H9 (cell line): ENCODE data around the gene PGLYRP2. TPM values are rescaled to one million over a fixed set of nuclear protein-coding genes. Genes with fewer than 3 reads are reported as not detected.

Experiments
- DNase-seq: peaks from one replicate; pipeline ENCODE4 v3.0.0-alpha.2; 2017
- H2AFZ ChIP-seq: one replicate; pipeline ENCODE4 v1.6.1; 2013; ENCODE audit warnings: mild to moderate bottlenecking, low read length, control low read depth, moderate library complexity
- H2AK5ac ChIP-seq: 2 replicates; pipeline ENCODE4 v1.6.1; 2013; ENCODE audit warnings: low read length, control low read depth, mixed read lengths; ENCODE audit not compliant: insufficient read length
- H2BK120ac ChIP-seq: one replicate; pipeline ENCODE4 v1.6.1; 2013; ENCODE audit warnings: low read depth, mild to moderate bottlenecking, low read length, control low read depth, inconsistent platforms; ENCODE audit not compliant: poor library complexity, severe bottlenecking
- H2BK12ac ChIP-seq: 2 replicates; pipeline ENCODE4 v1.6.1; 2013; ENCODE audit warnings: low read length, control low read depth, mixed read lengths, low read depth; ENCODE audit not compliant: insufficient read length
- H2BK15ac ChIP-seq: 2 replicates; pipeline ENCODE4 v1.6.1; 2013; ENCODE audit warnings: low read depth, low read length, control low read depth
- H2BK20ac ChIP-seq: one replicate; pipeline ENCODE4 v1.6.1; 2013; ENCODE audit warnings: low read depth, mild to moderate bottlenecking, low read length, control low read depth, inconsistent platforms; ENCODE audit not compliant: poor library complexity, severe bottlenecking
- H2BK5ac ChIP-seq: 2 replicates; pipeline ENCODE4 v1.6.1; 2013; ENCODE audit warnings: low read length, control low read depth, mixed read lengths; ENCODE audit not compliant: insufficient read length
- H3K14ac ChIP-seq: 2 replicates; pipeline ENCODE4 v1.6.1; 2013; ENCODE audit warnings: low read length, control low read depth; ENCODE audit not compliant: insufficient read depth
- H3K18ac ChIP-seq: 2 replicates; pipeline ENCODE4 v1.6.1; 2013; ENCODE audit warnings: low read depth, mild to moderate bottlenecking, mixed read lengths, low read length, control low read depth; ENCODE audit not compliant: insufficient read length
- H3K23ac ChIP-seq: 2 replicates; pipeline ENCODE4 v1.6.1; 2013; ENCODE audit warnings: low read length, control low read depth, mixed read lengths, low read depth; ENCODE audit not compliant: insufficient read length
- H3K23me2 ChIP-seq: 2 replicates; pipeline ENCODE4 v1.6.1; 2013; ENCODE audit warnings: low read depth, mild to moderate bottlenecking, mixed read lengths, low read length, control low read depth; ENCODE audit not compliant: insufficient read length, poor library complexity, severe bottlenecking
- H3K27ac ChIP-seq: 2 replicates; pipeline ENCODE4 v1.5.1; 2013; ENCODE audit warnings: low read length, control low read depth, mixed read lengths, low read depth; ENCODE audit not compliant: insufficient read length
- H3K27me3 ChIP-seq: 2 replicates; pipeline ENCODE4 v1.6.1; 2013; ENCODE audit warnings: low read length, control low read depth, inconsistent platforms; ENCODE audit not compliant: insufficient read depth
- H3K4ac ChIP-seq: 2 replicates; pipeline ENCODE4 v1.6.1; 2013; ENCODE audit warnings: low read depth, mild to moderate bottlenecking, control low read depth, inconsistent platforms, low read length, moderate library complexity
- H3K4me1 ChIP-seq: 2 replicates; pipeline ENCODE4 v1.6.1; 2013; ENCODE audit warnings: low read length, control low read depth, inconsistent platforms; ENCODE audit not compliant: insufficient read depth
- H3K4me2 ChIP-seq: 2 replicates; pipeline ENCODE4 v1.6.1; 2013; ENCODE audit warnings: low read length, control low read depth, mixed read lengths; ENCODE audit not compliant: insufficient read length, insufficient read depth
- H3K56ac ChIP-seq: 2 replicates; pipeline ENCODE4 v1.6.1; 2013; ENCODE audit warnings: low read depth, mild to moderate bottlenecking, mixed read lengths, low read length, control low read depth; ENCODE audit not compliant: insufficient read length
- H3K79me1 ChIP-seq: 2 replicates; pipeline ENCODE4 v1.6.1; 2013; ENCODE audit warnings: low read depth, mild to moderate bottlenecking, moderate library complexity, low read length, control low read depth, inconsistent platforms; ENCODE audit not compliant: insufficient read depth, poor library complexity, severe bottlenecking
- H3K79me2 ChIP-seq: 2 replicates; pipeline ENCODE4 v1.6.1; 2013; ENCODE audit warnings: low read length, control low read depth, inconsistent platforms; ENCODE audit not compliant: insufficient read depth
- H3K9ac ChIP-seq: 2 replicates; pipeline ENCODE4 v1.6.1; 2013; ENCODE audit warnings: low read length, control low read depth, mixed read lengths; ENCODE audit not compliant: insufficient read length; ENCODE audit errors: extremely low read depth
- H3K9me3 ChIP-seq: one replicate; pipeline ENCODE4 v1.6.1; 2013; ENCODE audit warnings: low read depth, low read length, inconsistent platforms; ENCODE audit not compliant: control insufficient read depth
- H3T11ph ChIP-seq: one replicate; pipeline ENCODE4 v1.6.1; 2013; ENCODE audit warnings: mild to moderate bottlenecking, low read length, control low read depth, inconsistent platforms
- H4K20me1 ChIP-seq: one replicate; pipeline ENCODE4 v1.6.1; 2013; ENCODE audit not compliant: control insufficient read depth, insufficient read length, insufficient read depth
- H4K5ac ChIP-seq: 2 replicates; pipeline ENCODE4 v1.6.1; 2013; ENCODE audit warnings: low read depth, mild to moderate bottlenecking, mixed read lengths, low read length, control low read depth; ENCODE audit not compliant: insufficient read length
- H4K8ac ChIP-seq: replicated peaks from 2 replicates; pipeline ENCODE4 v1.6.1; 2013; ENCODE audit warnings: low read length, control low read depth, mixed read lengths, low read depth; ENCODE audit not compliant: insufficient read length
- H4K91ac ChIP-seq: 2 replicates; pipeline ENCODE4 v1.6.1; 2013; ENCODE audit warnings: low read depth, mild to moderate bottlenecking, moderate library complexity, mixed read lengths, low read length, control low read depth; ENCODE audit not compliant: insufficient read length
- H3K27ac Mint-ChIP-seq, 3 experiments: 2 replicates in 2 of 3; 3 replicates in 1 of 3; pipeline ENCODE4 v1.8.0; 2020 to 2021; ENCODE audit warnings: mixed read lengths in 3 of 3, mild to moderate bottlenecking in 1 of 3, moderate library complexity in 1 of 3
- H3K27me3 Mint-ChIP-seq: 2 replicates; pipeline ENCODE4 v1.8.0; 2021; ENCODE audit warnings: low read depth, mild to moderate bottlenecking, moderate library complexity, mixed read lengths
- H3K36me3 Mint-ChIP-seq, 3 experiments: 2 replicates in 2 of 3; 3 replicates in 1 of 3; pipeline ENCODE4 v1.8.0; 2020 to 2021; ENCODE audit warnings: low read depth in 3 of 3, mixed read lengths in 3 of 3; ENCODE audit not compliant: insufficient read depth in 1 of 3
- H3K4me1 Mint-ChIP-seq, 2 experiments: 2 replicates each; pipeline ENCODE4 v1.8.0; 2020; ENCODE audit warnings: mixed read lengths in 2 of 2
- H3K4me3 Mint-ChIP-seq, 2 experiments: 2 replicates in 1 of 2; 3 replicates in 1 of 2; pipeline ENCODE4 v1.8.0; 2020 to 2021; ENCODE audit warnings: mild to moderate bottlenecking in 2 of 2, mixed read lengths in 2 of 2, moderate library complexity in 1 of 2
- H3K9me3 Mint-ChIP-seq, 2 experiments: 2 replicates in 1 of 2; 3 replicates in 1 of 2; pipeline ENCODE4 v1.8.0; 2020; ENCODE audit warnings: mild to moderate bottlenecking in 2 of 2, mixed read lengths in 2 of 2, moderate library complexity in 1 of 2
- WGBS: extraction: QIAGEN DNeasy Blood & Tissue Kit; methylation state at CpG from one replicate; pipeline ENCODE4 v1.1.7; 2013; ENCODE audit warnings: missing lambda C conversion rate, low lambda C conversion rate, mixed read lengths; ENCODE audit not compliant: insufficient read length; ENCODE audit errors: extremely low coverage; 5-methylcytosine and 5-hydroxymethylcytosine counted together
- total RNA-seq: library from RNA; stranded (reverse); gene quantifications from 2 replicates; pipeline ENCODE4 v1.2.1, GENCODE V29; 2021
- TF ChIP-seq, protein P1 (sequence below): fragments of 200-600 bp; sonication (generic); conservative IDR thresholded peaks from 3 replicates; pipeline ENCODE4 v1.8.0; 2021; ENCODE audit warnings: antibody characterized with exemption, mild to moderate bottlenecking

PGLYRP2 gene
- total RNA-seq, 1 experiment from 2014 or later = not detected

DNA sequence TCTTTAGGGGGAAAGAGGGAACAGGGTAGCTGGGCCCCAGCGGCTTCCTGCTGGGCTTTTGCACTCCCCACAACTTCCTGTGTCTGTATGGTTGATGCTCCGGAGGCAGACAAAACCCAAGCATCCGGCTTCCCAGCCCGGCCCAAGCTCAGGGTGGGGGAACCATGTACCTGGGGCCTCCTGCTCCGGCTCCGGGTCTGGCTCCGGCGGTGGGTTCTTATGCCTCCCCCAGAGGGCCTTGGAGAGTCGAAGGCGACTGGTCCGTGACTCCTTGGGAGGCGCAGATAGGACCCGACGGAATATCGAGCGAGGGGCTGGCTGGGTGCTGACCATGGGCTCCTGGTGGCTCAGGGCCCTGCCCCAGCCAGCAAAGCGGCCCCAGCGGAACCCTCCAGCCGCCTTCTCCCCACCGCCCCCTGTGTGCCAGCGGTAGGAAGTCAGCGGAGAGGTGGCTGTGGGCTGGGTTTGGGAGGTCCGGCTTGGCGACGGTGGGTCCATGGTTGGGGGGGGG is 15.4 kb downstream of the PGLYRP2 start:
- no peaks in the 10 kb centered on the region for H3K79me2 ChIP-seq
- H3K56ac ChIP-seq = no peak overlapping the region
- no peak overlapping the region for H2AFZ ChIP-seq
- no peak overlapping the region for H2BK120ac ChIP-seq
- no peak overlapping the region for H2BK20ac ChIP-seq
- H4K5ac ChIP-seq = no peak overlapping the region
- H3K4ac ChIP-seq = no peak overlapping the region
- no CpG with 5 or more reads among the region's 25 CpGs for WGBS
- TF ChIP-seq, protein P1, sequence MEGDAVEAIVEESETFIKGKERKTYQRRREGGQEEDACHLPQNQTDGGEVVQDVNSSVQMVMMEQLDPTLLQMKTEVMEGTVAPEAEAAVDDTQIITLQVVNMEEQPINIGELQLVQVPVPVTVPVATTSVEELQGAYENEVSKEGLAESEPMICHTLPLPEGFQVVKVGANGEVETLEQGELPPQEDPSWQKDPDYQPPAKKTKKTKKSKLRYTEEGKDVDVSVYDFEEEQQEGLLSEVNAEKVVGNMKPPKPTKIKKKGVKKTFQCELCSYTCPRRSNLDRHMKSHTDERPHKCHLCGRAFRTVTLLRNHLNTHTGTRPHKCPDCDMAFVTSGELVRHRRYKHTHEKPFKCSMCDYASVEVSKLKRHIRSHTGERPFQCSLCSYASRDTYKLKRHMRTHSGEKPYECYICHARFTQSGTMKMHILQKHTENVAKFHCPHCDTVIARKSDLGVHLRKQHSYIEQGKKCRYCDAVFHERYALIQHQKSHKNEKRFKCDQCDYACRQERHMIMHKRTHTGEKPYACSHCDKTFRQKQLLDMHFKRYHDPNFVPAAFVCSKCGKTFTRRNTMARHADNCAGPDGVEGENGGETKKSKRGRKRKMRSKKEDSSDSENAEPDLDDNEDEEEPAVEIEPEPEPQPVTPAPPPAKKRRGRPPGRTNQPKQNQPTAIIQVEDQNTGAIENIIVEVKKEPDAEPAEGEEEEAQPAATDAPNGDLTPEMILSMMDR = no peak
- no peak overlapping the region for H2BK15ac ChIP-seq
- no peak overlapping the region for H3K4me3 Mint-ChIP-seq
- no peak overlapping the region for H3K14ac ChIP-seq
- no peaks in the 10 kb centered on the region for H4K20me1 ChIP-seq
- H3K9me3 Mint-ChIP-seq = peaks cover 0 to 2% of the 10 kb centered on the region in 2 experiments; a peak in 3 of 5 replicates
- H3K4me1 ChIP-seq = no peaks in the 10 kb centered on the region; the same call in 1 of the 2 replicates
- no peaks in the 10 kb centered on the region for H3K36me3 Mint-ChIP-seq
- peaks cover 56% of the 10 kb centered on the region for H3K27me3 Mint-ChIP-seq
- H3K4me1 Mint-ChIP-seq = no peaks in the 10 kb centered on the region
- H3K18ac ChIP-seq = no peak overlapping the region
- no peak overlapping the region for H3K23ac ChIP-seq
- no peaks in the 10 kb centered on the region for H3K9me3 ChIP-seq
- no peak overlapping the region for H2BK12ac ChIP-seq
- H3K27ac ChIP-seq = no peak overlapping the region
- no peak overlapping the region for H4K8ac ChIP-seq
- H3K27me3 ChIP-seq = peaks cover 6% of the 10 kb centered on the region; the same call in 1 of the 2 replicates
- H3K23me2 ChIP-seq = no peaks in the 10 kb centered on the region
- H3K79me1 ChIP-seq = no peaks in the 10 kb centered on the region
- DNase-seq = peak; percentile 56
- H3K27ac Mint-ChIP-seq = no peak overlapping the region
- H3T11ph ChIP-seq = no peak overlapping the region
- H4K91ac ChIP-seq = no peak overlapping the region
- no peak overlapping the region for H2AK5ac ChIP-seq
- H3K9ac ChIP-seq = no peak overlapping the region
- H3K4me2 ChIP-seq = no peak overlapping the region
- no peak overlapping the region for H2BK5ac ChIP-seq
